WTC11 (cell line): ENCODE measurements around the gene SH3BP4. TPM values are rescaled to one million over a fixed set of nuclear protein-coding genes. Genes with fewer than 3 reads are reported as not detected.

Experiments
- ATAC-seq: fragments of 200-7000 bp; cut with Tn5 transposase; 2 replicates; pipeline ENCODE4 v1.10.0; 2021; ENCODE audit warnings: mild to moderate bottlenecking, moderate library complexity
- CTCF ChIA-PET: fragments of 300-600 bp; sonication (Branson Sonifier 250); formaldehyde crosslinking; loops from one replicate; lab custom pipeline; 2021; ENCODE audit warnings: antibody characterized with exemption; lab: Charles Lee
- POLR2A ChIA-PET: fragments of 350-600 bp; sonication (Branson Sonifier 250); formaldehyde crosslinking; loops from one replicate; lab custom pipeline; 2021; ENCODE audit warnings: antibody characterized with exemption; lab: Charles Lee
- DNase-seq: peaks from one replicate; pipeline ENCODE4 v3.0.0; 2021; ENCODE audit warnings: low spot score
- H3K27ac Mint-ChIP-seq: 2 replicates; pipeline ENCODE4 v1.8.0; 2021; ENCODE audit warnings: mixed read lengths
- H3K27me3 Mint-ChIP-seq: 2 replicates; pipeline ENCODE4 v1.8.0; 2021; ENCODE audit warnings: low read depth, mild to moderate bottlenecking, moderate library complexity, mixed read lengths
- H3K36me3 Mint-ChIP-seq: 2 replicates; pipeline ENCODE4 v1.8.0; 2021; ENCODE audit warnings: mixed read lengths
- H3K4me1 Mint-ChIP-seq: 2 replicates; pipeline ENCODE4 v1.8.0; 2022; ENCODE audit warnings: mixed read lengths
- H3K4me3 Mint-ChIP-seq: 2 replicates; pipeline ENCODE4 v1.8.0; 2021; ENCODE audit warnings: mild to moderate bottlenecking, moderate library complexity, mixed read lengths
- H3K9me3 Mint-ChIP-seq: 2 replicates; pipeline ENCODE4 v1.8.0; 2021; ENCODE audit warnings: mixed read lengths
- CREM ChIP-seq: sonication (generic); formaldehyde crosslinking; IDR thresholded peaks from 2 replicates; pipeline ENCODE4 v1.8.1; 2022; ENCODE audit warnings: mild to moderate bottlenecking, missing genetic modification reagents, moderate library complexity
- EMX1 ChIP-seq: fragments of 250-450 bp; sonication (Bioruptor Pico); IDR thresholded peaks from 2 replicates; pipeline ENCODE4 v1.8.0; 2021; ENCODE audit warnings: mild to moderate bottlenecking
- ERG ChIP-seq: fragments of 250-450 bp; sonication (Bioruptor Pico); IDR thresholded peaks from 2 replicates; pipeline ENCODE4 v1.8.0; 2021; ENCODE audit warnings: mild to moderate bottlenecking
- GABPB1 ChIP-seq: sonication (generic); formaldehyde crosslinking; IDR thresholded peaks from 2 replicates; pipeline ENCODE4 v1.8.1; 2023; ENCODE audit warnings: mild to moderate bottlenecking, missing genetic modification reagents
- GTF2I ChIP-seq: fragments of 250-450 bp; sonication (Bioruptor Pico); conservative IDR thresholded peaks from 2 replicates; pipeline ENCODE4 v1.4.0; 2021; ENCODE audit warnings: mild to moderate bottlenecking
- HMGXB4 ChIP-seq: sonication (generic); formaldehyde crosslinking; IDR thresholded peaks from 2 replicates; pipeline ENCODE4 v1.8.1; 2023; ENCODE audit warnings: mild to moderate bottlenecking, moderate library complexity, missing genetic modification reagents
- IRF1 ChIP-seq: sonication (generic); formaldehyde crosslinking; IDR thresholded peaks from 2 replicates; pipeline ENCODE4 v1.8.0; 2023; ENCODE audit warnings: missing genetic modification reagents
- RELA ChIP-seq: sonication (generic); formaldehyde crosslinking; IDR thresholded peaks from 2 replicates; pipeline ENCODE4 v1.8.1; 2022; ENCODE audit warnings: missing genetic modification reagents, mild to moderate bottlenecking, borderline replicate concordance
- RORB ChIP-seq: fragments of 250-450 bp; sonication (Bioruptor Pico); IDR thresholded peaks from 2 replicates; pipeline ENCODE4 v1.9.0; 2021; ENCODE audit warnings: mild to moderate bottlenecking
- ZNF232 ChIP-seq: sonication (generic); formaldehyde crosslinking; IDR thresholded peaks from 2 replicates; pipeline ENCODE4 v1.8.0; 2022; ENCODE audit warnings: mild to moderate bottlenecking, missing genetic modification reagents
- ZNF317 ChIP-seq: sonication (generic); formaldehyde crosslinking; IDR thresholded peaks from 2 replicates; pipeline ENCODE4 v1.8.1; 2023; ENCODE audit warnings: low read depth, mild to moderate bottlenecking, moderate library complexity, missing genetic modification reagents, borderline replicate concordance
- ZNF396 ChIP-seq: fragments of 250-450 bp; sonication (Bioruptor Pico); IDR thresholded peaks from 2 replicates; pipeline ENCODE4 v1.8.0; 2021; ENCODE audit warnings: mild to moderate bottlenecking, moderate library complexity, borderline replicate concordance
- total RNA-seq: library from RNA; stranded (reverse); gene quantifications from 3 replicates; pipeline ENCODE4 v1.2.3, GENCODE V29; 2021
- TF ChIP-seq, protein P1 (sequence below): sonication (generic); formaldehyde crosslinking; IDR thresholded peaks from 2 replicates; pipeline ENCODE4 v1.8.1; 2023; ENCODE audit warnings: mild to moderate bottlenecking, missing genetic modification reagents, borderline replicate concordance
- TF ChIP-seq, protein P2 (sequence below): sonication (generic); formaldehyde crosslinking; IDR thresholded peaks from 2 replicates; pipeline ENCODE4 v1.8.0; 2023; ENCODE audit warnings: mild to moderate bottlenecking, missing genetic modification reagents
- TF ChIP-seq, protein P3 (sequence below): sonication (generic); formaldehyde crosslinking; conservative IDR thresholded peaks from 2 replicates; pipeline ENCODE4 v1.8.1; 2023; ENCODE audit warnings: mild to moderate bottlenecking, low read depth, missing genetic modification reagents, moderate library complexity
- TF ChIP-seq, protein P4 (sequence below): fragments of 250-450 bp; sonication (Bioruptor Pico); IDR thresholded peaks from 2 replicates; pipeline ENCODE4 v1.9.0; 2021; ENCODE audit warnings: mild to moderate bottlenecking
- TF ChIP-seq, protein P5 (sequence below): sonication (generic); formaldehyde crosslinking; IDR thresholded peaks from 2 replicates; pipeline ENCODE4 v1.8.0; 2022; ENCODE audit warnings: mild to moderate bottlenecking, missing genetic modification reagents

SH3BP4 gene
- total RNA-seq, 1 experiment from 2014 or later, result 44.4 TPM

DNA sequence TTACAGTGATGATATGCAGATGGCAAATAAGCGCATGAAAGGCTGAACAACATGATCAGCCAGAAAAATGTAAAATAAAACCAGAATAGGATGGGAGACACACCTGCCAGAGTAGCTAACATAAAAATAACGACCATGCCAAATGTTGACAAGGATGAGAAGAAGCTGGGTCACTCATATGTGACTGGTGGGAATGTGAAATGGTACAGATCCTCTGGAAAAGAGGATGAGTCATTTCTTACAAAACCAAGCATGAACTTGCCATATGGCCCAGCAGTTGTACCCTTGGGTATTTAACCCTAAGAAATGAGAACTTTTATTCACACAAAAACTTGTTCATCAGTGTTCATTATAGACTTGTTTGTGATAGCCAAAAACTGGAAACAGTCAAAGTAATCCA is 143.8 kb downstream of the SH3BP4 start (continued):
- no peak for TF ChIP-seq CREM (CRISPR knock-in tag)
- TF ChIP-seq, all 79 proteins: peak for 0

DNA sequence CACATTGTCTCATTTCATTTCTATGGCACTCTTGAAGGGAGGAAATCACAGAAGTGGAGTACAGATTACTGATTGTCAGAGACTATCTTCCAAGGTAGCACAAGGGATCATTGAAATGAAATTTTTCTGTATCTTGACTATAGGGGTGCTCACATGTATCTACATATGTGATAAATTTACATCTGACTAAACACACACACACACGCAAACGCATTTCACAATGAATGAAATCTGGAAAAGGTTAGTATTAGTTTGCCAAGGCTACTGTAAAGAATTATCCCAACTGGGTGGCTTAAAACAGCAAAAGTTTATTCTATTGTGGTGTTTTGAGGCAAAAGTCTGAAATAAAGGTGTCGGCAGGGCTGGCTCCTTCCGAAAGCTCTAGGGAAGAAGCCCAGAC is 144.6 kb downstream of the SH3BP4 start:
- peaks cover 2% of the 10 kb centered on the region; the same call in 1 of the 2 replicates for H3K4me1 Mint-ChIP-seq
- TF ChIP-seq RORB (no peak), GABPB1 (CRISPR knock-in tag) (no peak), IRF1 (CRISPR knock-in tag) (no peak), ZNF232 (CRISPR knock-in tag) (no peak), RELA (CRISPR knock-in tag) (no peak), EMX1 (no peak), ERG (CRISPR knock-in tag) (no peak), GTF2I (CRISPR knock-in tag) (no peak)
- TF ChIP-seq, protein P1, sequence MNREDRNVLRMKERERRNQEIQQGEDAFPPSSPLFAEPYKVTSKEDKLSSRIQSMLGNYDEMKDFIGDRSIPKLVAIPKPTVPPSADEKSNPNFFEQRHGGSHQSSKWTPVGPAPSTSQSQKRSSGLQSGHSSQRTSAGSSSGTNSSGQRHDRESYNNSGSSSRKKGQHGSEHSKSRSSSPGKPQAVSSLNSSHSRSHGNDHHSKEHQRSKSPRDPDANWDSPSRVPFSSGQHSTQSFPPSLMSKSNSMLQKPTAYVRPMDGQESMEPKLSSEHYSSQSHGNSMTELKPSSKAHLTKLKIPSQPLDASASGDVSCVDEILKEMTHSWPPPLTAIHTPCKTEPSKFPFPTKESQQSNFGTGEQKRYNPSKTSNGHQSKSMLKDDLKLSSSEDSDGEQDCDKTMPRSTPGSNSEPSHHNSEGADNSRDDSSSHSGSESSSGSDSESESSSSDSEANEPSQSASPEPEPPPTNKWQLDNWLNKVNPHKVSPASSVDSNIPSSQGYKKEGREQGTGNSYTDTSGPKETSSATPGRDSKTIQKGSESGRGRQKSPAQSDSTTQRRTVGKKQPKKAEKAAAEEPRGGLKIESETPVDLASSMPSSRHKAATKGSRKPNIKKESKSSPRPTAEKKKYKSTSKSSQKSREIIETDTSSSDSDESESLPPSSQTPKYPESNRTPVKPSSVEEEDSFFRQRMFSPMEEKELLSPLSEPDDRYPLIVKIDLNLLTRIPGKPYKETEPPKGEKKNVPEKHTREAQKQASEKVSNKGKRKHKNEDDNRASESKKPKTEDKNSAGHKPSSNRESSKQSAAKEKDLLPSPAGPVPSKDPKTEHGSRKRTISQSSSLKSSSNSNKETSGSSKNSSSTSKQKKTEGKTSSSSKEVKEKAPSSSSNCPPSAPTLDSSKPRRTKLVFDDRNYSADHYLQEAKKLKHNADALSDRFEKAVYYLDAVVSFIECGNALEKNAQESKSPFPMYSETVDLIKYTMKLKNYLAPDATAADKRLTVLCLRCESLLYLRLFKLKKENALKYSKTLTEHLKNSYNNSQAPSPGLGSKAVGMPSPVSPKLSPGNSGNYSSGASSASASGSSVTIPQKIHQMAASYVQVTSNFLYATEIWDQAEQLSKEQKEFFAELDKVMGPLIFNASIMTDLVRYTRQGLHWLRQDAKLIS (CRISPR knock-in tag), result no peak
- TF ChIP-seq, protein P2, sequence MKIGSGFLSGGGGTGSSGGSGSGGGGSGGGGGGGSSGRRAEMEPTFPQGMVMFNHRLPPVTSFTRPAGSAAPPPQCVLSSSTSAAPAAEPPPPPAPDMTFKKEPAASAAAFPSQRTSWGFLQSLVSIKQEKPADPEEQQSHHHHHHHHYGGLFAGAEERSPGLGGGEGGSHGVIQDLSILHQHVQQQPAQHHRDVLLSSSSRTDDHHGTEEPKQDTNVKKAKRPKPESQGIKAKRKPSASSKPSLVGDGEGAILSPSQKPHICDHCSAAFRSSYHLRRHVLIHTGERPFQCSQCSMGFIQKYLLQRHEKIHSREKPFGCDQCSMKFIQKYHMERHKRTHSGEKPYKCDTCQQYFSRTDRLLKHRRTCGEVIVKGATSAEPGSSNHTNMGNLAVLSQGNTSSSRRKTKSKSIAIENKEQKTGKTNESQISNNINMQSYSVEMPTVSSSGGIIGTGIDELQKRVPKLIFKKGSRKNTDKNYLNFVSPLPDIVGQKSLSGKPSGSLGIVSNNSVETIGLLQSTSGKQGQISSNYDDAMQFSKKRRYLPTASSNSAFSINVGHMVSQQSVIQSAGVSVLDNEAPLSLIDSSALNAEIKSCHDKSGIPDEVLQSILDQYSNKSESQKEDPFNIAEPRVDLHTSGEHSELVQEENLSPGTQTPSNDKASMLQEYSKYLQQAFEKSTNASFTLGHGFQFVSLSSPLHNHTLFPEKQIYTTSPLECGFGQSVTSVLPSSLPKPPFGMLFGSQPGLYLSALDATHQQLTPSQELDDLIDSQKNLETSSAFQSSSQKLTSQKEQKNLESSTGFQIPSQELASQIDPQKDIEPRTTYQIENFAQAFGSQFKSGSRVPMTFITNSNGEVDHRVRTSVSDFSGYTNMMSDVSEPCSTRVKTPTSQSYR (CRISPR knock-in tag), result no peak
- TF ChIP-seq, protein P3, sequence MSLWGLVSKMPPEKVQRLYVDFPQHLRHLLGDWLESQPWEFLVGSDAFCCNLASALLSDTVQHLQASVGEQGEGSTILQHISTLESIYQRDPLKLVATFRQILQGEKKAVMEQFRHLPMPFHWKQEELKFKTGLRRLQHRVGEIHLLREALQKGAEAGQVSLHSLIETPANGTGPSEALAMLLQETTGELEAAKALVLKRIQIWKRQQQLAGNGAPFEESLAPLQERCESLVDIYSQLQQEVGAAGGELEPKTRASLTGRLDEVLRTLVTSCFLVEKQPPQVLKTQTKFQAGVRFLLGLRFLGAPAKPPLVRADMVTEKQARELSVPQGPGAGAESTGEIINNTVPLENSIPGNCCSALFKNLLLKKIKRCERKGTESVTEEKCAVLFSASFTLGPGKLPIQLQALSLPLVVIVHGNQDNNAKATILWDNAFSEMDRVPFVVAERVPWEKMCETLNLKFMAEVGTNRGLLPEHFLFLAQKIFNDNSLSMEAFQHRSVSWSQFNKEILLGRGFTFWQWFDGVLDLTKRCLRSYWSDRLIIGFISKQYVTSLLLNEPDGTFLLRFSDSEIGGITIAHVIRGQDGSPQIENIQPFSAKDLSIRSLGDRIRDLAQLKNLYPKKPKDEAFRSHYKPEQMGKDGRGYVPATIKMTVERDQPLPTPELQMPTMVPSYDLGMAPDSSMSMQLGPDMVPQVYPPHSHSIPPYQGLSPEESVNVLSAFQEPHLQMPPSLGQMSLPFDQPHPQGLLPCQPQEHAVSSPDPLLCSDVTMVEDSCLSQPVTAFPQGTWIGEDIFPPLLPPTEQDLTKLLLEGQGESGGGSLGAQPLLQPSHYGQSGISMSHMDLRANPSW, result no peak
- no peak overlapping the region for H3K27ac Mint-ChIP-seq
- no peaks in the 10 kb centered on the region for H3K27me3 Mint-ChIP-seq
- no peak overlapping the region for H3K4me3 Mint-ChIP-seq
- no peaks in the 10 kb centered on the region for H3K36me3 Mint-ChIP-seq
- ATAC-seq (no peak), DNase-seq (no peak)
- H3K9me3 Mint-ChIP-seq, result no peaks in the 10 kb centered on the region
- POLR2A ChIA-PET, result no interaction called here
- CTCF ChIA-PET, result no interaction called here

GRCh38 chr2:235097196-235097595 is 145.4 kb downstream of the SH3BP4 start:
- no peak overlapping the region for H3K4me3 Mint-ChIP-seq
- no peaks in the 10 kb centered on the region for H3K9me3 Mint-ChIP-seq
- POLR2A ChIA-PET, result no interaction called here
- H3K36me3 Mint-ChIP-seq, result no peaks in the 10 kb centered on the region
- CTCF ChIA-PET, result interaction anchor here (1.7 to 2.2 kb wide), 4 partner anchors 10 to 41 kb away, joined by 4 to 8 read pairs (median 6); no protein-coding TSS in a partner anchor
- H3K27me3 Mint-ChIP-seq, result no peaks in the 10 kb centered on the region
- ATAC-seq (no peak), DNase-seq (no peak)
- peaks cover 2% of the 10 kb centered on the region; the same call in 1 of the 2 replicates for H3K4me1 Mint-ChIP-seq
- H3K27ac Mint-ChIP-seq, result no peak overlapping the region
- TF ChIP-seq RORB, result no peak
- TF ChIP-seq, protein P4, sequence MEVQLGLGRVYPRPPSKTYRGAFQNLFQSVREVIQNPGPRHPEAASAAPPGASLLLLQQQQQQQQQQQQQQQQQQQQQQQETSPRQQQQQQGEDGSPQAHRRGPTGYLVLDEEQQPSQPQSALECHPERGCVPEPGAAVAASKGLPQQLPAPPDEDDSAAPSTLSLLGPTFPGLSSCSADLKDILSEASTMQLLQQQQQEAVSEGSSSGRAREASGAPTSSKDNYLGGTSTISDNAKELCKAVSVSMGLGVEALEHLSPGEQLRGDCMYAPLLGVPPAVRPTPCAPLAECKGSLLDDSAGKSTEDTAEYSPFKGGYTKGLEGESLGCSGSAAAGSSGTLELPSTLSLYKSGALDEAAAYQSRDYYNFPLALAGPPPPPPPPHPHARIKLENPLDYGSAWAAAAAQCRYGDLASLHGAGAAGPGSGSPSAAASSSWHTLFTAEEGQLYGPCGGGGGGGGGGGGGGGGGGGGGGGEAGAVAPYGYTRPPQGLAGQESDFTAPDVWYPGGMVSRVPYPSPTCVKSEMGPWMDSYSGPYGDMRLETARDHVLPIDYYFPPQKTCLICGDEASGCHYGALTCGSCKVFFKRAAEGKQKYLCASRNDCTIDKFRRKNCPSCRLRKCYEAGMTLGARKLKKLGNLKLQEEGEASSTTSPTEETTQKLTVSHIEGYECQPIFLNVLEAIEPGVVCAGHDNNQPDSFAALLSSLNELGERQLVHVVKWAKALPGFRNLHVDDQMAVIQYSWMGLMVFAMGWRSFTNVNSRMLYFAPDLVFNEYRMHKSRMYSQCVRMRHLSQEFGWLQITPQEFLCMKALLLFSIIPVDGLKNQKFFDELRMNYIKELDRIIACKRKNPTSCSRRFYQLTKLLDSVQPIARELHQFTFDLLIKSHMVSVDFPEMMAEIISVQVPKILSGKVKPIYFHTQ, result no peak
- TF ChIP-seq, protein P5, sequence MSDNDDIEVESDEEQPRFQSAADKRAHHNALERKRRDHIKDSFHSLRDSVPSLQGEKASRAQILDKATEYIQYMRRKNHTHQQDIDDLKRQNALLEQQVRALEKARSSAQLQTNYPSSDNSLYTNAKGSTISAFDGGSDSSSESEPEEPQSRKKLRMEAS (CRISPR knock-in tag), result no peak
- TF ChIP-seq HMGXB4 (CRISPR knock-in tag), result no peak
- TF ChIP-seq ZNF317 (CRISPR knock-in tag), result no peak
- no peak for TF ChIP-seq ZNF396 (CRISPR knock-in tag)
